Peyer's patch (tissue), 4 donors: Measurements from ENCODE around the gene SLC29A4. TPM values are rescaled to one million over a fixed set of nuclear protein-coding genes. Genes with fewer than 3 reads are reported as not detected.
"Not testable (repeated sequence)": the region's sequence is repeated elsewhere in the genome, so short reads cannot be mapped to it uniquely, and the experiment has no call there.

Source experiments
- DNase-seq, 3 donors: peaks; one replicate each; pipeline ENCODE4 v3.0.0-alpha.2; 2017 to 2019
- H3K27ac ChIP-seq, 4 donors: fragments of 200-600 bp; sonication (generic); one replicate each; pipeline ENCODE4 v1.5.1; 2016 to 2019
- H3K27me3 ChIP-seq, 2 donors: fragments of 200-600 bp; sonication (generic); one replicate each; pipeline ENCODE4 v1.5.1; 2019
- H3K36me3 ChIP-seq, 3 donors: fragments of 200-600 bp; sonication (generic); one replicate each; pipeline ENCODE4 v1.5.1; 2016 to 2019
- H3K4me1 ChIP-seq, 4 donors: fragments of 200-600 bp; sonication (generic); one replicate each; pipeline ENCODE4 v1.5.1; 2016 to 2019
- H3K4me3 ChIP-seq, 4 donors: fragments of 200-600 bp; sonication (generic); 1 replicate in 3 of 4; 2 replicates in 1 of 4; pipeline ENCODE4 v1.5.1; 2016 to 2019; ENCODE audit warnings: mild to moderate bottlenecking in 1 of 4
- H3K9me3 ChIP-seq, 4 donors: fragments of 200-600 bp; sonication (generic); one replicate each; pipeline ENCODE4 v1.5.1; 2016 to 2019; ENCODE audit warnings: mild to moderate bottlenecking in 1 of 4
- CTCF ChIP-seq, 6 experiments: fragments of 450-650 bp in 4 of 6; fragments of 200-600 bp in 2 of 6; sonication (generic) in 1 of 6; IDR thresholded peaks; one replicate each; pipeline ENCODE4 v1.5.1; 2017 to 2019; ENCODE audit warnings: antibody characterized with exemption in 6 of 6, mild to moderate bottlenecking in 3 of 6, moderate library complexity in 1 of 6
- POLR2A ChIP-seq, 2 donors: fragments of 450-650 bp; IDR thresholded peaks; one replicate each; pipeline ENCODE4 v1.5.1; 2017; ENCODE audit warnings: antibody characterized with exemption in 2 of 2, mild to moderate bottlenecking in 2 of 2, moderate library complexity in 2 of 2
- total RNA-seq, 4 donors: library from RNA; depleted of rRNA; stranded (reverse); fragments of >200 nt; gene quantifications; one replicate each; pipeline ENCODE4 v1.1.0, GENCODE V29; 2016

The SLC29A4 gene
- total RNA-seq, 4 donors from 2014 or later: 3.2 to 12.4 (median 4.6) TPM

GRCh38 chr7:5274441-5274840 is 8.3 kb upstream of the SLC29A4 start:
- no peak for DNase-seq
- H3K9me3 ChIP-seq: no peaks in the 10 kb centered on the region
- TF ChIP-seq CTCF (IDR thresholded peaks at IDR 0.05) (no peak), POLR2A (IDR thresholded peaks at IDR 0.05) (no peak)
- no peak overlapping the region for H3K4me3 ChIP-seq
- no peaks in the 10 kb centered on the region for H3K27me3 ChIP-seq
- peaks cover 0 to 6% (median 0%) of the 10 kb centered on the region in 4 donors for H3K4me1 ChIP-seq
- no peaks in the 10 kb centered on the region for H3K36me3 ChIP-seq
- H3K27ac ChIP-seq: no peak overlapping the region

- not testable (repeated sequence) for H3K4me1 ChIP-seq, DNase-seq, H3K9me3 ChIP-seq, H3K27ac ChIP-seq, H3K27me3 ChIP-seq, H3K4me3 ChIP-seq, H3K36me3 ChIP-seq
Measured at GRCh38 chr7:5274985-5275431, 7.7 kb upstream of the SLC29A4 start.

- not testable (repeated sequence) for H3K4me1 ChIP-seq, H3K4me3 ChIP-seq, DNase-seq, H3K27ac ChIP-seq, H3K27me3 ChIP-seq, H3K9me3 ChIP-seq, H3K36me3 ChIP-seq
Measured at GRCh38 chr7:5275510-5275909, 7.2 kb upstream of the SLC29A4 start.

GRCh38 chr7:5276123-5276522 is 6.6 kb upstream of the SLC29A4 start:
- H3K27ac ChIP-seq, H3K27me3 ChIP-seq, H3K4me3 ChIP-seq, H3K4me1 ChIP-seq, DNase-seq, H3K36me3 ChIP-seq, H3K9me3 ChIP-seq: not testable (repeated sequence)

DNA sequence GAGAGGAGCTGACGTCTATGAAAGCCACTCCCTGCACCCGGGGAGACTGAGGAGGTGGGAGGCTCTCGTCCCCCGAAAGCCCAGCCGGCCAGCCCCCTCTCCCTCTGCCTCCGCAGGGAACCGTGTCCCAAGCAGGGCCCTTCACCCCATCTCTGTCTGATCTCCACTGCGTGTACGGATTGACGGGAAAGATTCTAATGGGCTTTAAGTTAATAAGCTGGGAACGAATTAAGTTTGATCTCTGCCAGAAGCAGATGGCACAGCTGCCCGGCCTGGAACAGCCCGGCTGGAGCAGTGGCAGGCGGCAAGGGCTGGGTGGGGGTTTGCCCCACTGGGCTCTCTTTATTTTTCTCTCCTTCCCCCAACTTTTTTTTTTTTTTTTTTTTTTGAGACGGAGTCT is 6.1 kb upstream of the SLC29A4 start:
- TF ChIP-seq CTCF (IDR thresholded peaks at IDR 0.05): no peak
- no peak for TF ChIP-seq POLR2A (IDR thresholded peaks at IDR 0.05)
- Histone ChIP-seq H3K36me3 (no peaks in the 10 kb centered on the region), H3K4me1 (peaks cover 0 to 6% (median 0%) of the 10 kb centered on the region in 4 donors), H3K9me3 (no peaks in the 10 kb centered on the region), H3K27ac (no peak overlapping the region), H3K4me3 (no peak overlapping the region), H3K27me3 (no peaks in the 10 kb centered on the region)
- DNase-seq: no peak

DNA sequence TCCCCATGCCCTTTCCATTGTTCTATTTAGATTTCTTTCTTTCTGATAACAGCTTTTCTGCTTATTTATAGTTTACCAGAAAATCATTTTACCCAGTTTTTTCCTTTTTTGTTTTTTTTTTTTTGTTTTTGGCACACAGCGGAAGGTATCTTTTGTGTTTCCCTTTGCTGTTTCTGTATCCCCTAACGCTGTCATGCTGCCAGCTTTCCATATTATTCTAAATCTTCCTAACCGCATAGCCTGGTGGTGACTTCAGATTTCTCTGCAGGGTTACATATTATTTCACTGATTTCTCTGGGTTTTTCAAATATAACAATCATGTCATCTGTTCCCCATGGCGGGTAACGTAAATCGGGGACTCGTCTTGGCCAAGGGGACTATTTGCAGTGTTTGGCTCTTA is 4.0 kb upstream of the SLC29A4 start:
- Histone ChIP-seq H3K4me3 (no peak overlapping the region), H3K27me3 (peaks cover 0 to 7% of the 10 kb centered on the region in 2 donors), H3K4me1 (peaks cover 0 to 14% (median 7%) of the 10 kb centered on the region in 4 donors), H3K36me3 (no peaks in the 10 kb centered on the region), H3K27ac (no peak overlapping the region), H3K9me3 (no peaks in the 10 kb centered on the region)
- DNase-seq: no peak
- TF ChIP-seq POLR2A (IDR thresholded peaks at IDR 0.05) (no peak), CTCF (IDR thresholded peaks at IDR 0.05) (no peak)

DNA sequence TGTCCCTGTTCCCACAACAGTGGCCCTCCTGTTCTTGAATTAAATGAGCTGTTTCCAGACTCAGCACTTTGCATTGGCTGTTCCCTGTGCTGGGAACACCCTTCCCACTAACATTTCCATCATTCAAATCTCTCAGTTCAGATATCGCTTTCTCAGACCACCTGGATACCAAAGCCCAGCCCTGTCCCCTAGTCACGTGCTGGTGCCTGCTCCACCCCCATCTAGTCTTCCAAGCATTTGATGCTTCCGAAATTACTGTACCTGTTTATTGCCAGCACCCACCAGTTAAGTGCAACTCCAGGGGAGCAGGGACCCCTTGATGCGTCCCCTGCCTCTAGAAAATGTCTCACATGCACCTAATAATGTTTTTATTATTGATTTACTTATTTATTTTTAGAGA is 3.0 kb upstream of the SLC29A4 start:
- Histone ChIP-seq H3K36me3 (no peaks in the 10 kb centered on the region), H3K9me3 (no peaks in the 10 kb centered on the region), H3K27ac (no peak overlapping the region), H3K4me3 (no peak overlapping the region), H3K27me3 (peaks cover 0 to 9% of the 10 kb centered on the region in 2 donors), H3K4me1 (peaks cover 0 to 22% (median 8%) of the 10 kb centered on the region in 4 donors)
- TF ChIP-seq CTCF (IDR thresholded peaks at IDR 0.05) (no peak), POLR2A (IDR thresholded peaks at IDR 0.05) (no peak)
- DNase-seq: no peak

DNA sequence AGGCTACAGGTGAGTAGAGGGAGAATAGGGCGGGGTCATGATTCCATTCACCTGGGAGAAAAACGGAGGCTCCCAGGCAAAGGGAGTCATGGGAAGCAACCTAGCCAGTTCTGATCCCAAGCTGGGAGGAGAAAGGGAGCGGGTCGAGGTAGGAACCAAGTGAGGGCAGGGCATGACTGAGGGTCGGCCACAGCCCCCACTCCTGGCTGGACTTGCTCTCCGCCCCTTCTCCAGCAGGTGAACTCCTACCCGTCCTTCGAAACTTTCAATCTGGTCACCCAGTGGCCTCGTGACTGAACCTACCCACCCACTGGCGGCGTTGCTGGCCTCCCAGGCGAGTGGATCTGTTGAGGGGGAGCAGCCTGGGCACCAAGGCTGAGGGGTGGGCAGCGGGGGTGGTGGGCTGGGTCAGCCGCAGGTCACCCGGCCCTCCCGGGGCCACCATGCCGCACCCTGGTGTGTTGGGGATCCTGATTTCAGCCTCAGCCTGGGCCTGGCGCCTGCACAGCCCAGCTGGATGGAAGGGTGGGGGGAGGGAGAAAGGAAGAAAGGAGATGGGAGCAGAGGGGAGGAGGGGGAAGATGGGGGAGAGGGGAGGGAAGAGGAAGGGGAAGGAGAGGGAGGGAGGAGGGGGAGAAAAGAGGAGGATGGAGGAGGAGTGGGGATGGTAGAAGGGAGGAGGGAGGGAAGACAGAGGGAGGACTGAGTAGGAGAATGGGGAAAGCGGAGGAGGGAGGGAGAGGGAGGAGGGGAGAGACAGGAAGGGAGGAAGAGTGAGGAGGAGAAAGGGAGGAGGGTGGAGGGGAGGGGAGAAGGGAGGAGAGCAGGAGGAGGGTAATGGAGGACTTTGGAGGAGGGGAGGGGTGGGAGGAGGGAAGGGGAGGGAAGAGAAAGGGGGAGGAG is 894 bp upstream of the SLC29A4 start:
- peaks cover 0 to 23% (median 8%) of the 10 kb centered on the region in 4 donors for H3K4me1 ChIP-seq
- not testable (repeated sequence) for H3K4me3 ChIP-seq, H3K27me3 ChIP-seq, DNase-seq, H3K9me3 ChIP-seq, H3K36me3 ChIP-seq, H3K27ac ChIP-seq
